GM12872 (cell line): ENCODE measurements around the gene IFT122.

ENCODE experiments used
- TF ChIP-seq, protein P1 (sequence below): IDR thresholded peaks from 3 replicates; pipeline ENCODE4 v1.5.1; 2011; ENCODE audit warnings: low read depth, mild to moderate bottlenecking, low read length, moderate library complexity; ENCODE audit not compliant: insufficient read depth

IFT122 gene

DNA sequence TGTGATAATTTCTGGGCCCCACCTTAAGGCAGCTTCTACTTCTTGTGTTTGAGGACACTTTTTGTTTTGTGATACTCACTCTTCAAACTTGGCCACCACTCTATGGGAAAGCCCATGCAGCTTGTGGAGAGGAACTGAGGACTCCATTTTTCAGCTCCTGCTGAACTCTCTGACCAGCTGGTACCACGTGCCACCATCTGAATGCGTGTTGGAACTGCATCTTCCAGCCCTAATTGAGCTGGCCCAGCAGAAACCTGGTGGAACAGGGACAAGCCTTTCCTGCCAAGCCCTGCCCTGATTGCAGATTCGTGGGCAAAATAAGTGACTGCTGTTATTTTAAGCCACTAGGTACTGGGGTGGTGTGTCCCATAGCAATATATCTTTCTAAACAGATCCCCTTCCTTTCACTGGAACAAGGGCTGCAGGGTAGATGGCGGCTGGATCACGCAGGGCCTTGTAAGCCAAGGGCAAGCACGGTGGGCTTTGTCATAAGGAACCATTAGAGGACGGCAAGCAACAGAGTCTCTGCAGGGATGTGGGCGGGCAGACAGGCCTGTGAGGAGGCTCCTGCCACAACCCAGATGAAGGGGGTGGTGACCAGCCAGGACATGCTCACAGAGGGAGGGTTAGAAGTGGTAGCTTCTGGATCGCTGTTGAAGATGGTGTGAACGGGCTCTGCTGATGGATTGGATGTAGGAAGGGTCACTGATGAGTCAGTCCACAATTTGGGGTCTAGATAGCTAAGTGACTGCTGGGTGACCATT, 112.4 kb downstream of the IFT122 start:
- TF ChIP-seq, protein P1, sequence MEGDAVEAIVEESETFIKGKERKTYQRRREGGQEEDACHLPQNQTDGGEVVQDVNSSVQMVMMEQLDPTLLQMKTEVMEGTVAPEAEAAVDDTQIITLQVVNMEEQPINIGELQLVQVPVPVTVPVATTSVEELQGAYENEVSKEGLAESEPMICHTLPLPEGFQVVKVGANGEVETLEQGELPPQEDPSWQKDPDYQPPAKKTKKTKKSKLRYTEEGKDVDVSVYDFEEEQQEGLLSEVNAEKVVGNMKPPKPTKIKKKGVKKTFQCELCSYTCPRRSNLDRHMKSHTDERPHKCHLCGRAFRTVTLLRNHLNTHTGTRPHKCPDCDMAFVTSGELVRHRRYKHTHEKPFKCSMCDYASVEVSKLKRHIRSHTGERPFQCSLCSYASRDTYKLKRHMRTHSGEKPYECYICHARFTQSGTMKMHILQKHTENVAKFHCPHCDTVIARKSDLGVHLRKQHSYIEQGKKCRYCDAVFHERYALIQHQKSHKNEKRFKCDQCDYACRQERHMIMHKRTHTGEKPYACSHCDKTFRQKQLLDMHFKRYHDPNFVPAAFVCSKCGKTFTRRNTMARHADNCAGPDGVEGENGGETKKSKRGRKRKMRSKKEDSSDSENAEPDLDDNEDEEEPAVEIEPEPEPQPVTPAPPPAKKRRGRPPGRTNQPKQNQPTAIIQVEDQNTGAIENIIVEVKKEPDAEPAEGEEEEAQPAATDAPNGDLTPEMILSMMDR = no peak

DNA sequence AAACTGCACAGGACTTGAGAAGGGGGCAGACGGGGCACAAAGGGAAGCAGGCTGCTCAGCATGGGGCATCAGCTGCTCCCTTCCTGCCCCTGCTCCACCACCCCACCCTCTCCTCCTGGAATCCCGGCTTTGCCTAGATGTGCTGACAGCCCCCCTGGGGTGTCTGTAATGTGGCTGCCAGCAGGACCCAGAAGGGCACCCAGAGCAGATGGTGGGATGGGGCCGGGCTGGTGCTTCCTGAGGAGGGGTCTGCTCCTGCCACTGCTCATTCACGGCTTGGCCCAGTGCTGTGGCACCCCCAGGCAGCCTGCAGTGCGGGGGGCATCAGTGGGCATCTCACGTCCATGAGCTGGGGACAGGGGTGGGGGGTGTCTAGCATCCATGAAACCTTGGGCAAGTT, 113.1 kb downstream of the IFT122 start:
- TF ChIP-seq, protein P1 = no peak

DNA sequence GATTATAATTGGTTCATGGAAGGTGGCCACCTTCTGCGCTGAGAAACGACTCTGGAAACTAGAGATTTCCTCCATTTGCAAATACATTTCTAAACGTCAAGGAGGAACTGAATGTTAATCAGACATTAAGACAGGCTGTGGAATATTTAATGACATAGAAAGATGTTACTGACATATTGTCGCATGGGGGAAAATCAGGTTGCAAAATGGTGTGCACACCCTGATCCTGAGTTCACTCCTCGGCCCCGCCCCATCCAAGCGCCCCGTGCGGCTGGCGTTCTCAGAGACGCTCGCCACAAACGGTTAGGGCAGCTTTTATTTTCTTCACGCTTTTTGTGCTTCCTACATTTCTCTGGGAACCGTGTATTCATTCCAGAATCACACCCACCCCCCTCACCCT, 113.7 kb downstream of the IFT122 start:
- TF ChIP-seq, protein P1 = no peak

DNA sequence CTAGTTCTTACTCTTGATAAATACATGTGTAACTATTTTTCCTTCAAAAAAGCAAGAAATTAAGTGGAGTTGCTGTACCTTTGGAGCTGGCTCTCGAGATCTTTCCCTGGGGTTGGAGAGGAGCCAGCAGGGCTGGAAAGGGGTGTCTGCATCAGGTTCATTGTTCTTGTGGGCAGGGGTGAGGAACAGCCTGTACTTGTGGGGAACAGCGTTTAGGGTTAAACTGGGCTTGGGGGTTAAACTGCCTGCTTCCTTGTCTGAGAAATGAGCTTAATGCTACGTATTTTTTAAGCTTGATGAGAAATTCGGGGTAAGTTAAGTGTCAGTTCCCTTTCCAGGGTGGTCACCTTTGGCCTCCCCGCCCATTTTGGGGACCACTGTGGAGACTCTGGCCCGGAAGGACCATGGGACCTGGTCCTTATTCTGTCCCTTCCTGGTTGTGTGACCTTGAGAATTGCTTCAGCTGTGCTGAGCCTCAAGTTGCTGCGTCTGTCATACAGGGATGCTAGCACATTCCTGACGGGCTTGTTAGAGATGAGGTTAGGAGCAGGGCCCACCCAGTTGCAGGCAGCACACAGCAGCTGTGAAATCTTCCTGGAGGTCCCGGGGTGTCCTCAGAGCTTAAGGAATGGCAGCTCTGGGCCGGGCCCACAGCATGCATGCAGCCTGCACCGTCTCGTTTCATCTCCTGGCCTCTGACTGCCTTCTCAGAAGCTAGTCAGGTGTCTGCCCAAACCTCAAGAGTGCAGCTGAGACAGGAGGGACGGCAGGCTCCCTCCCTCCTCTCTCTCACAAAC, 114.5 kb downstream of the IFT122 start:
- TF ChIP-seq, protein P1 = no peak

DNA sequence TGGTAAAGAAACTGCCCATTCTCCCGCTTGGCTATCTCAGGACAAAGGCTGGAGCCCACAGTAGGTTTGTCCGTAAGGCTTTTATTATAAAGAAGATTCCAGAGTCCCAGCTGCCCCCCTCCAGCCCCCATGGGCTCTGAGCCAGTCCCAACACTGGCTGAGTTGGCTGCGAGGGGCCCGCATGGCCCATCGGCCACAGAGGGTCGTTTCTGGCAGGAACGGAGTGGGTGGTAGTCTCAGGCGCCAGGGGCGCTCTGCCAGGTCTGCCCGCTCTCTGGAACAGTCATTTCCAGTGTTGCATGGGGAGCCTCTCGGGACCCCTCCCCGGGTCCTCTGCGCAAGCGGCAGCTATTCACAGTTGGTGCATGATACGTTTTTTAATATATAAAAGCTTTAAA, 115.1 kb downstream of the IFT122 start:
- TF ChIP-seq, protein P1 = no peak

DNA sequence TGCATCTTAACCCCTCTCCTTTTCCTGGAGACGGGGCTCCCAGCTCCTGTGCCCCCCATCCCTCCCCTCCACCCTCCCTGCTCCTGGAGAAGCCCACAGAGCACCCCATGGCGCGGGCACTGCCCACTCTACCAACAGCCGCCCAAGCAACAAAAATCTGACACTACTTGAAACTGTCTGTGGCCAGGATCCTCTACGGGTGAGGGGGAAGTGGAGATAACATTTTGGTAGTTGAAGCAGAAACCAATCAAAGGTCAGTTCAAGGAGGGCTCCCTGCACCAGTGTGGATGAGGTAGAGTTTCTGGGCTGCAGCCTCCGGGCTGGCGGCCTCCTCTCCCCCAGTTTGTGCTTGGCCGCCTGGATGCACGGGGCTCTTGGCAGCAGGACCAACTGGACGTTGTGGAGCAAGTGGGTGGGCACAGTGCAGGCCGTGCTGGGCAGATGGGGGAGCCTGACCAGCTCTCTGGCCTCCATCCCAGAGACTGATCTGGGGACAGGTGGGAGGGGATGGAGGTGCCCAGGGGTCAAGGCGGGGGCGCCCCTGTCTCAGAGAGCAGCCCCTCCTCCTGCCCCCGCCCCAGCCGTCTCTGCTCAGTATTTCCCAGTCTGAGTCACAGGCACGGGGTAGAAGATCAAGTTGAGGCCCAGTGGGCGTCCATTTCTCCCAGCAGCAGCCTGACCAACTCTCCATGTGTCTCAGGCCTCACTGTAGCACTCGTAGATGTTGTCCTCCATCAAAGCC, 115.8 kb downstream of the IFT122 start:
- TF ChIP-seq, protein P1 = no peak

DNA sequence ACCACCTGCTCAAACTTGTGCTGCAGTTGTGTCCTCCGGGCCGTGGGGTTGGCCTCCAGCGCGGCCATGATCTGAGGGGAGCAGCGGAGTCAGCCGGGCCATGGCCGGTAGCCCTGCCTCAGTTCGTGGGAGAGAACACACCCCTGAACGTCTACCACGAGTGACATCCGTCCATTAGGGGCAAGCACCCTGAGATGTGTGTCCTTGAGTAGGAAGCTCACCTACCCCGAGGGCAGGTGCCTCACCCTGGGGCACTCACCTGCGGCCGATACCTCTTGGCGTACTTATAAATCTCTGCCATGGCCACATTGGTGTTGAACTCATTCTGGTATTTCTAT, 116.3 kb downstream of the IFT122 start:
- TF ChIP-seq, protein P1 = no peak
